HG03432 (cell line): Measurements from ENCODE around the gene ZBTB7C.

ENCODE experiments used
- ATAC-seq: cut with Tn5 transposase; IDR thresholded peaks from one replicate; pipeline ENCODE4 v1.9.1; 2021; ENCODE audit warnings: mild to moderate bottlenecking, moderate library complexity; ENCODE audit not compliant: unreplicated experiment

ZBTB7C gene

DNA sequence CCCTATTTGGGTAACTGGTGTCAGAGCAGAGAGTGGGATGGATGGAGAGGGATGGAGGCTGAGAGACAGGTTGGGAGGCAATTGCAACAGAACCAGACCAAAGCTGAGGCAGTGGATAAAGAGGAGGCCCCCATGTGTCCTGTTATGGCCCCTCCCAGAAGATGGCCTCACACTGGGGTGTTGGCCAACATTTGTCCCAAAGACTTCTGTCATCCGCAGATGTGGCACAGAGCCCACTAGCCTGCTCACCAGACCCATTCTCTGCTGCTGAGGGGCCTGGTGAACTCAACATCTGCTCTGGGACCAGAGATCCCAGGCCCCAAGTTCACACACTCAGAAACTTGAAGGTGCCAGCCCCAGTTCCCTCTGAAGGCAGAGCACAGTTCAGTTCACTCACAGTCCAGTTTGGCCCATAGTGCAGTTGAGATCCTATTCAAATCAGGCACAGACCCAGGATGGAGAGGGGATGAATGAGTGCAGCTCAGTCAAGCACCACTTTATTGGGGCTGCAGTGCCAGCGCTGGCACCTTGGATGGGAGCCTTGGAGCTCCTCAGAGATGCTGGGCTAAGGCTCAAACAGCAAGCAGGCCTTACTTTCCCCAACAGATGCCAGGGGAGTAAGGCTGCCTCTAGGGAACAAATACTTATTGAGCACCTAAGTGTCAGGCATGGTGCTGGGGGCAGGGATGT lies 189.2 kb downstream of the ZBTB7C start:
- ATAC-seq: no peak

DNA sequence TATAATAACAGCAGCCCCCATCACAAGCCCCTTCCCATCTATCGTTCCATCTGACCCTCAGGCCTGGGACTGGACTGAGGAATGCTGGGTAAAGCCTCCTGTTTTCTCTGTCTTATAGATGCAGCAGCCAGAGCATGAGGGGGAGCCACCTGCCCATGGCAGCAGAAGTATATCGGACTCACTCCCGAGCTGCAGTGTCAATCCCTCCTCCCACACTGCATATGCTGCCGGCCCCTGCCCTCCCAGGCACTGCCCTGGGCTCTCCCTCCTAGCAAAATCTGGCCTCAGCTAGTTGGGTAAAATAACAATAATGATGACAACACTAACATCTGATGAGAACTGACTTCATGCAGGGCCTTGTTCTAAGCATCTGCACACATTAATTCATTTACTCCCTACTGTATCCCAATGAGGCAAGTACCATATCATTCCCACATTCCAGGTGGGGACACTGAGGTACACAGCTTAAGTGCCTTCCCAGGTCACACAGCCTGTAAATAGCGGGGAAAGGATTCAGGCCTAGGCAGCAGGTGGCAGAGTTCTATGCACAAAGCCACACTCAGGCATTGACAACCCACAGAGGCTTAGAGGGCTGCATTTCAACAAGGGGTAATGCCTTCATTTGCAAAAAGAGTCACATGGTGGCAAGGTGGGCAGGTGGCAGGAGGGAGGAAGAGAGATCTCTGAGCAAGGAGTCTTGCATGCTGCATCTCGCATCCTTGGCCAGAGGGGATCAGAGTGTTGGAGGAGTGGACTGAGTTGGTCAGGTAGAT lies 190.0 kb downstream of the ZBTB7C start:
- ATAC-seq: no peak

DNA sequence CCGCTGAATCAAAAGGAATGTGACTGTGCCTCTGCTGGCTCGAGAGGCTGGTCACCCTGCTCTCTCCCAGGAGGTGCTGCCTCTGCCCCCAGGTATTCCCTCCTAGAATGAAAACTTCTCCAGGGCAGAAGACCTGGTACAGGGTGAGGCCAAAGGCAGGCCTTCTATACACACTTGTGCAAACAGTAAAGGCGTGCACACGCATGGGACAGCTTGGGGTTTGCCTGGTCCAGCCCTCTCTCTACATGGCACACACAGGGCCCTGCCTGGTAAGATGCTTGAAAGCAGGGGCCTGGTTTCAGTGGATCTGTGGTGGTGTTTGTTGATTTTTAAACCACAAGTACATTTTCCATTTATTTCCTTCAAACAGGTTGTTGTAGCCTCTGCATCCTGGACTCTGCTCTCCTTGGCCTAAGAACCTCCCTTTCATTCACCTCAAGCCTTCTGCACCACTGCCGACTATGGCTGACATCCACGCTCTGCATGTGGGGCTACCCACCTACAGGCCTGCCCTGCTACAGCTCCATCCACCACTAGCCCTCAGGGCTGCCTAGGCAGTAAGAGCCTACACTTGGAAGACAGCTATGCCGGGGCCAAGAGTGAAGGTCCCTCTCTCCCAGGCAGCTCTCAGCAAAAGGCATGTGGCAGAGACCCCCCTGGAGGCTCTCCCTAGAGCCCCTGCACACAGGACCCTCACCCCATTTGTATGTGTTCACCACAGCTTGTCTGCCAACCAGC lies 190.7 kb downstream of the ZBTB7C start:
- no peak for ATAC-seq

DNA sequence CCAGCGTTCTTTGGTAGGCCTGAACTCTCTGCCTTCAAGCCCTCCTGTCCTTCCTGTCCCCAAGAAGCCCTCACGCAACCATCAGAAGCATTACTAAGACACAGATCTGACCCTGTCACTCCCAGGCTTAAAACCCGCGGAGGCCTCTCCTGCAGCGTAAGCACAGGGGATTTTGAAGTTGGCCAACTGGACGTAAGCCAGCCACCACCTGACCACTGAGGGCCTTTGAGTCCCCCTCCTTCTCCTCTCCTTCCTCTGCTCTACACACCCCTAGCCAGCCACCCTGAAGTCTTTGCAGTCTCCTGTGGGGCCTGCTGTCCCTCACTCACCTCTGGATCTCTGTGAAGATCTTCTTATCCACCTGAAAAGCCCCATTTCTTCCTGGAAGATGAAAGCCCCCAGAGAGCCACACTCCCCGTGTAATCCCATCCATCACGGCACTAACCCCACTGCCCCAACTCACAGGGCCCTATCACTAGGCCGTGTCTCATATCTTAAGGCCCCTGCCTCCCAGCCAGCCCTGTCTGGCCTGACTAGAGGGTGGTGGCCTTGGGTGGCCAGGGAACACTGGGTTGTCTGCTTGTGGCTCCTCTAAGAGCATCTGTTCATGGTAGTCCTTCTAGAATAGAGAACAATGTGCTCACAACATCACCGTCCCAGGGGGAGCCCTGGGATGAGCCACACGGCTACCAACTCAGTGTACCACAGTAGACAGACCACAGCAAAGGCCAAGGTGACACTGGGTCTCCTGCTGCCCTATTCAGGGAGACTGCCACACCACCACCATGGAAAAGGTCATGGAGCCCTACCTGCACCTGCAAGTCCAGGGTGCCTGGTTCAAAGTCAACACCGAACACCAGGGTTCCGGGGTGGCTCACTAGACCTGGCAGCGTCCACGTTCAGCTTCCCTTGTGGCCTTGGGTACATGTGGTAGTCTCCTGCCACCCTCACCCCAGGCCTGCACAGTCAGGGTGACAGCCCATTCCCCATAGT lies 191.6 kb downstream of the ZBTB7C start:
- no peak for ATAC-seq

DNA sequence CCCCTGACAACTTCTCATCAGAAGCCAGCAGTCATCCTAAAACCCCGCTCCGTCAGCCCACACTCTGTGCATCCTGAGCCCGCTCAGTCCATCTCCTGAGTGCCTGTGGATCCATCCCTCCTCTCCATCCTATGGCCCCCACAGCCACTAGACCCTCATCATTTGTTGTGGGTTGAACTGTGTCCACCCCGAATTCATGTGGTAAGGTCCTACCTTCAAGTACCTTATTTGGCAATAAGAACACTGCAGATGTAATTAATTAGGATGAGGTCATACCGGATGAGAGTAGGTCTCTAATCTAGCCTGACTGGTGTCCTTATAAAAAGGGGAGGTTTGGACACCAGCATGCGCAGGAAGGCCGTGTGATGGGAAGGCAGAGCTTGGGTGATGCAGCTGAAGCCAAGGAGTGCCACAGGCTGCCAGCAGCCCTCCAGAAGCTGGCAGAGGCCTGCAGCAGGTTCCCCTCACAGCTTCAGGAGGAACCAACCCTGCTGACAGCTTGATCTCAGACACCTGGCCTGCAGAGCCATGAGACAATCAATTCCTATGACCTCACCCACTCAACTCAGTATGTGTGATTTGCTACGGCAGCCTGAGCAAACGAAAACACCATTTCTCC lies 192.4 kb downstream of the ZBTB7C start:
- no peak for ATAC-seq

DNA sequence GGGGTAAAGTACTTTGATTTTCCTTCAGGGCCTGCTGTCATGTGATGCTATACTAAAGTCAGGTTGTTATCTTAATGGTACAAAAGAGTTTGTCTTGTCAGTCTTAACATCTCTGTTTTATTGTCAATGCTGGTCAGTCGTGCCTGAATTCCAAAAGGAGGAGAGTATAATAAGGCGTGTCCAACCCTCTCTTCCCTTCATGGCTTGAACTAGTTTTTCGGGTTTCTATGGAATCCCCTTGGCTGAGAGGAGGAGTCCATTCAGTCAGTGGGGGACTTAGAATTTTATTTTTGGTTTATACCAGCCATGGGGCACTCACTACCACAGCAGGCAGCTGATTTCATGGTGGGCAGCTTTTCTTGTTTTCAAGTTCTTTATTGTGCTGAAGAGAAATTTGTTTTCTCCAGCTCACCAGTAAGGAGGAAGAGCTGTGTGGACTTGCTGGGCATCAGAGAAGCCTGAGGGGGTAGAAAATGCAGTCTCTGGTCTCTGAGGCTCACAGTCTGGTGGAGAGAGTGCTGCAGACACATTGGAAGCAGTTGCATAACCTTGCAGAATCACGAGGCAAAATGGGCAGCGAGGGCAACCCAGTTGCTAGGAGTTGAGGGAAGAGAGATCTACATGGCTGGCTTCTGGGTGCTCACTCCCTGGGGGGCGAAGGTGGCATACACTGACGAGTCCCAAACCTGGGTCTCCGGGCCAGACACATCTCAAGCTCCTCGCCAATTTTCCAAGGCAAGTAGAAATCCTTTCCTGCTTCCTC lies 193.1 kb downstream of the ZBTB7C start:
- ATAC-seq: no peak

DNA sequence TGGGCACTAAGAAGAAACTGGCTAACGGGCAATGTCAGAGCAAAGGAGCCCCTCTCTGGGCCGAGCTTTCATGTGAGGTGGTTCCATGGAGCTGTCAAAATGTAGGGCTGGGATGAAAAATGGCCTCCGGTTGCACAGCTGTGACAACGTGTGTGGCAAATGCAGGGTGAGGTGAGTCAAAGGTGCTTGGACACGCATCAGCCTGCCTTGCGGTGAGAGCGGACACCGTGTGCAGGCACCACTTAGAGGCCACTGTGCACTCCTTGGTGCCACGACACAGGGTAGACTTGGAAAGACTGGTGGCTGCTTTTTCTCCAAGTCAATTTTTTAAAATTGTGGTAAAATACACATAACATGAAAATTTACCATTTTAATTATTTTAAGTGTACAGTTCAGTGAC lies 195.4 kb downstream of the ZBTB7C start:
- ATAC-seq: no peak

DNA sequence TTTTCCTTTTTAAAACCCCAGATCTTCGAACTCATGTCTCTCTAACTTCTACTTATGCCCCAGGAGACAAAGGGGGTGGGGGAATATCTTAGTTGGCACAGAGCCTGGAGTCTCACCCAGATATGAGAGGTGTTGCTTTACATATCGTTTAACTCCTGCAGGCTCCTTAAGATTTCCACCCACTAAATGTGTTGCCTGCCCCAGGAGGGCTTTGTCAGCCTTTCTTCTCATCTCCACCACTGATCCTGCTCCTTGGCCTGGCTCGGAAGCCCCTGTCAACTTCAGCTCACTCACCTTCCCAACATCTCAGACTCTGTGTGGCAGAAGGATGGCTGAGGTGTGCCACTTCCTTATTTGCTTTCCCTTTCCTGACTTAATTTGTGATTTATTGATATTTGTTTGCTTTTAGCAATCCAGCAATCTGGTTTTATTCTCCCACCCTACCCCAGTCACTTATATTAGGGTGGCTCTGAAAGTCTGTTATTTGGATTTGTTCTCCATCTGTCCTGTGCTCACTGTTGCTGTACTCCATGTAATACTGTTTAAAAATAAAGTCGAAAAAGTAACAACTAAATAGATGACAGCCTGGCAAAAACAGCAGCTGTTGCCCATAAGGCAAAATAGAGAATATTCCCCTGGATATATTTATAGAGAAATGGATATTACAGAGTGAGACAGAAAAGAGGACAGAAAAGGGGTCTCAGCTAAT lies 200.6 kb downstream of the ZBTB7C start:
- ATAC-seq: no peak

DNA sequence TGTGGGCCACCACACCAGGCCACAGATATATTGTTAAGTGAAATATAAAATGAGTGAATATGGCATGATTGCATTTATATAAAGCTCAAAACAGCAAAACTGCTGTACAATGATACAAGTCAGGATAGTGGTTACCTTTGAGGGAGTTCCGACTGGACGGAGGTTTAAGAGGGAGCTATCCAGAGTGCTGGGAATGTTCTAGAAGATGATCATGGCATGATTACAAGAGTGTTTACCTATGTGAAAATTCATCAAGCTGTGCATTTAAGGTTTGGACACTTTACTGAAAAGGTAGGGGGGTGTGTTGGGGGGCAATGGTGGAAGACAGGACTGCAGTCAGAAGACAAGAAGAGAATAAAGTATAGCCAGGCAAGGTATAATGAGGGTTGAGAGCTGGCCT lies 201.4 kb downstream of the ZBTB7C start:
- ATAC-seq: no peak

DNA sequence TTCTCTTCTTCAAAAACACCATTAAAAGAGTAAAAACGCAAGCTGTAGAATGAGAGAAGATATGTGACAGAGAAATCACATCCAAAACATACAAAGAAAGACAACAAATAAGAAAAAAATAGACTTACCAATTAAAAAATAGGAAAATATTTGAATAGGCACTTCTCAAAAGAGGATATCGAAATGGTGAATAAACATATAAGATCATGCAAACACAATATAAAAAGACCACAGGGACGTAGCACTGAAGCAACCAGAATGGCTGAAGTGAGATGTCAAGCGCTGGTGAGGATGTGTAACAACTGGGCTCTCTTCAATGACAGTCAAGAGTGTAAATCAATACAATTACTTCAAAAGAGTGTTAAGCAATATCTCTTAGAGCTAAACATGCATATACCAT lies 202.3 kb downstream of the ZBTB7C start:
- ATAC-seq: no peak

DNA sequence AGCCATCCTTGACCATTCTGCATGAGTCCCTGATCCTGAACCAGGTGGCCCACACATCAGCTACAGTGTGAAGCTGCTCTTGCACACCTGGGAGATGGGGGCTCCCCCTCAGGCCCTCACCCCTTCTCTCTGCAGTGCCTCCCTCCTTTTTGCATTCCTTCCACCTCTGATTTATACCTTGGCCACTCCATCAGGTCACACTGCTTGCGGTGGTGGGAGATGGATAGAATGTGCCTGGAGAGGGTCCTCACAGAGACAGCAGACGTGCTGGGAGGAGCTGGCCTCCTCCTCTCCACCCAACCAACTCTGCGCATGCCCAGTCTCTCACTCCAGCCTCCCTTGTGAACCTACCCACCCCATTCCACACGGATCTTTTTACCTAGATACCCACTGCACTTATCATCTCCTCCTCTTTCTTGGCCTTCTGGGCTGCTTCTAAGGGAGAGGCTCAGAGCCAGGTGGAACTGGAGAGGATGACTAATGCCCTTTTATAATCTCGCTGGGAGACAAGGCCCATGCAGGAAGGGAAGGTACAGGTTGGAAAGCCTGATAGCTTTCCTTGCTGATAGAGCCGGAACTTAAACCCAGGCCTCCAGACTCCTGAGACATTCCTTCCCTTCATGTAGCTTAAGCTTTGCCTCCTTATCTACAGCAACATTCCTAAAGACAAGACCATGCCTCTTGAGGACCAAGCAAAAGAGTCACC lies 205.1 kb downstream of the ZBTB7C start:
- no peak for ATAC-seq

DNA sequence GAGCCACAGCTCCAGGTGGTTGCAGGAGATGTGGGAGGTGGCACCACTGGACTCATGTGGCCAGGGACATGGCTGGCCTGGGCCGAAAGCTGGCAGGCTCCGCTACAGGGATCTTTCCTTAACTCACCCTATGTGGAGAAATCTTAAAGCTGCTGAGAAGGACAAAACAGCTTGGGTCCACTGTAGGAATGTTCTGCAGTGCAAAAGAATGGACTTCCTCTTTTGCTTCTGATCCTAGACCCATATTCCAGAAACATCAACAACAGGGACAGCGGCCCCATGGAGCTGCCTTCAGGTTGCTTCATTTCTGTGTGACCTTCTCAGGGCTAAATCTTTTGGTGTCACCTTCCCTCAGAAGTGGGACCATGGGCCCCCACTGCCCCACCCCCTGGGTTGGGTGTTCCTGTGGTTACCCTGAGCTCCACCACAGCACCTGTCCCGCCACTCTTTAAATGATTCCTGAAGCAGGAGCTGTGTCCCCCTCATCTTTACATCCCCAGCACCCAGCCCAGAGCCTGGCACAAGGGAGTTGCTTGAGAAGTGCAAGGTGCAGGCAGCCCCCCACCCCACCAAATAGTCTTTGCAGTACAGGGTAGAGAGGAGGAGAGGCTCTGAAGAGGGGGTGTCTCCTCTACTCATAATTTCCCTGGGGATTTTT lies 205.8 kb downstream of the ZBTB7C start:
- ATAC-seq: no peak

DNA sequence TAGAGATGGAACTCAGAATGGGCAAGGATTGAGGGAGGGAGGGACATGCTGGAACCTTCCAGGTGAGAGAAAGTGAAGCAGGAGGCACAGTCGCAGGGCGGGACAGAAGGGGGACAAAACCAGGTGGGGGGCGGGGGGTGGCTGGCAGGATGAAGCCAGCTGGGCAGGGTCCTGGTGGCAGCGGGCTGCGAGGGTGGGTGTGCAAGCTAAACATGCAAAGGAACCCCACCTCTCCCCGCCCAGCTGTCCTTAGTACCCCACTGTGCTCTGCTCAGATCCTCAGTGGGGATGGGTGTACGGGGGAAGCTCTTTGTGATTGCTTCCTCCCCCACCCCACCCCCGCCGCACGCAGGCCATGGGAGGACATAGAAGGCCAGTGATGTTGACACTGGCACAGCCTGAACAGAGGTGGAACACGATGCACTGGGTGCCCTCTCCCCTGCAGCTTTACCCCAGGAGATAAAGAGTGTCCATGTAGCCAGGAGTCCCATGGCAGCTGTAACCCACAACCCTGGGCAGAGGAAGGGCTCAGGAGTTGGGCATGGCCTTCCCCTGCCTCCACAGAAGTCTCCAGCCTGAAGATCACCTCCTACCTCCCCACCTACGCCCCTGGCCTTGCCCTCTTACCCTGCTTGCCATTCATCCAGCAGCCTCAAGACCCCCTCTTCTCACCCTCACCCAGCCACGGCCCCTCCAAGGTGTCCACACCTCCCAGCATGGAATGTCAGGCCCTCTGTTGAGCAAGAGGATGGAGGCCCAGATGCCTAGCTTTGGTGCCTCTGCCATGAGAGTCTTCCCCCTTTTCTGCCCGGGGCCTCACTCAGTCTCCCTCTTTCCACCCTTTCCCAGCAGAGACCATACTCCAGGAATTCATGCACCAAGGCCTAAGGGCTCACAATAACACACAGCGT lies 206.6 kb downstream of the ZBTB7C start:
- ATAC-seq: no peak

DNA sequence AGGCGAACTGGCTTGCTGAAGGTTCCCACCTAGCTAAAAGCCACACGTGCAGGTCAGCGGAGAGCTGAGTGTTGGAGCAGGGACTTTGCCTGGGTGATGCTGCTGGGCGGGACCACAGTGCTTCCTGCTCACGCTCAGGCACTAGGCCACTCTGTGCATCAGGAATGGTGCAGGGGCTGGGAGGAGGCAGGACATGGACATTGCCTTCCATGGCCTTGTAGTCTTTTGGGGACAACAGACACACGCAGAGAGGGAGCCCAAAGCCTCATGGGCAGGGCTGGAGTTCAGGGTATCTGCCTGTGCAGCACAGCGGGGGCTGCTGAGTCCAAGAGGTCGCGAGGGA lies 207.2 kb downstream of the ZBTB7C start:
- no peak for ATAC-seq

DNA sequence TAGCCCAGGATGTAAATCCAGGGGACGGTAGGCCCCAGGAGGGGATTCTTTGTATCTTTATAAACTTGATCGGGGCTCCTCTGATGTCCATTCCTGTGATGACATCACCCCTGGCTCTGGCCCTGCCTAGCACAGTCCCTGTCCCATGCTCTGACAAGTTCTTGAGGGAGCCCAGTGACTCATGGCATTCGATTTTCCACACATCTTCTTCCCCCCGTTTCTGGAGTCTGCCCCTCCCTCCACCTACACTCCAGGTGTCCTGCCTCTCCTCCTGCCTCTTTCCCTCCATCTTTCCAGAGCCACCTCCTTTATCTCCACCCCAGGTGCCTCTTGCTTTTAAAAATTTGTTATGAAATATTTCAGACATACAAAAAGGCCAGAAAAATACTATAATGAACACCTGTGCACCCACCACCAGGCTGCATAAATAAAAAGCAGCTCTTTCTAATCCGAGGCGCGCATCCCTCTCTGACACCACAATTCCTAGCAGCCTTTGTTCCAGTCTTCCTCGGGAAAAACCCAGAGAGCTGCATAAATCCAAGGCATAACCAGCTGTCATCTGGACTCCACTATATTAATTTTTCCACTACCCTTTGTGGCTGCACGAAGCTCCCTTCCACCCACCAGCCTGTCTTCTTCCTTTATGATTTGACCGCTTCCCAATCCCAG lies 207.7 kb downstream of the ZBTB7C start:
- ATAC-seq: no peak

DNA sequence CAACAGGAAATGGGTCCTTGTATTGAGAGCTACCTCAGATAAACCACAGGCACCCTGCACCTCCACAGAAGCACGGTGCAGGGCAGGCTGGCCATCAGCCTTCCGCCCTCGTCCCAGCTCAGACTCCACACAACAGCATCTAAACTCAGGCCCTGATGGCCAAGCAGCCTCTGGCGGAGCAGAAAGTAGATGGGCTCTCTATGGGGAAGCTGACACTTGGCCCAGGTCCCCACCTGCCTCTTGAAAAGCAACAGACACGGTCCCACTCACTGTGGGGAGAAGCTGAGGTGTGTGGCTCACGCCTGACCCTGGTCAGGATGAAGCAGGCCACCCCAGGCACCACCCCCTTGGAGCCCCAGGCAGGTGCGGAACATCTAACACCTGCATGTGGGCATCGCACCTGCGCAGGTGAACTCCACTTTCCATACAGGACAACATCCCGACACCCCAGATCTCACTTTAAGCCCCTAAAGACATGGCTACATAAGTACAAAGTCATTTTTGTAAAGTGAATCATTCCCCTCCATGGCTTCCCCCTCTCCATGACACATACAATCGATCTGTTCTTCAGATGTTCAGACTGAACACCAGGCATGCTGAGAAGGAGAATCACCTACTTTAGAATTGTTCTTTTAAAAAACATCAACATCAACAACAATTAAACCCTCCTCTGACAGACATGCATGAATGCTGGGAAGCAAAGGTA lies 208.4 kb downstream of the ZBTB7C start:
- no peak for ATAC-seq
